OCI-LY1 (cell line): Measurements from ENCODE around the gene AHSA1.

Experiments used
- CTCF ChIP-seq: fragments of 200-600 bp; sonication (generic), shearing (Covaris generic); IDR thresholded peaks from 2 replicates; pipeline ENCODE4 v1.5.1; 2017; ENCODE audit warnings: mild to moderate bottlenecking, antibody characterized with exemption, low read length, moderate library complexity, mixed read lengths
- EZH2 ChIP-seq: fragments of 200-600 bp; sonication (generic), shearing (Covaris generic); IDR thresholded peaks from 2 replicates; pipeline ENCODE4 v1.8.0; 2017; ENCODE audit warnings: borderline replicate concordance, mixed run types, mild to moderate bottlenecking, antibody characterized with exemption, low read length, moderate library complexity, mixed read lengths

- no peak for TF ChIP-seq EZH2
- peak; percentile 81 for TF ChIP-seq CTCF
These were observed 1.3 kb downstream of the AHSA1 start for GRCh38 chr14:77459072-77459723.
